Testis (tissue), 3 donors: ENCODE results near the gene PLCL2. TPM values are rescaled to one million over a fixed set of nuclear protein-coding genes. Genes with fewer than 3 reads are reported as not detected.

Experiments used
- DNase-seq: peaks from one replicate; pipeline ENCODE4 v3.0.0-alpha.2; 2019
- H3K27ac ChIP-seq, 2 donors: fragments of 200-600 bp; sonication (generic); one replicate each; pipeline ENCODE4 v1.5.1; 2019
- H3K27me3 ChIP-seq: fragments of 200-600 bp; sonication (generic); one replicate; pipeline ENCODE4 v1.5.1; 2019
- H3K36me3 ChIP-seq: fragments of 200-600 bp; sonication (generic); one replicate; pipeline ENCODE4 v1.5.1; 2017; ENCODE audit warnings: low read depth; ENCODE audit errors: missing control alignments
- H3K4me1 ChIP-seq: fragments of 200-600 bp; sonication (generic); one replicate; pipeline ENCODE4 v1.5.1; 2019
- H3K4me3 ChIP-seq, 2 donors: fragments of 200-600 bp; sonication (generic); one replicate each; pipeline ENCODE4 v1.5.1; 2017 to 2019
- H3K9me3 ChIP-seq: fragments of 200-600 bp; sonication (generic); one replicate; pipeline ENCODE4 v1.5.1; 2017
- CTCF ChIP-seq, 3 experiments: fragments of 450-650 bp in 2 of 3; fragments of 200-600 bp in 1 of 3; sonication (generic) in 1 of 3; IDR thresholded peaks; one replicate each; pipeline ENCODE4 v1.5.1; 2016 to 2019; ENCODE audit warnings: antibody characterized with exemption in 3 of 3, mild to moderate bottlenecking in 2 of 3, moderate library complexity in 1 of 3
- POLR2A ChIP-seq: fragments of 450-650 bp; IDR thresholded peaks from one replicate; pipeline ENCODE4 v1.6.1; 2017; ENCODE audit warnings: antibody characterized with exemption, mild to moderate bottlenecking, moderate library complexity
- WGBS, 2 donors: methylation state at CpG; one replicate each; pipeline ENCODE4 v1.1.5; 2018; 5-methylcytosine and 5-hydroxymethylcytosine counted together
- intact Hi-C: fragments of 100-400 bp; cut with DNase I; formaldehyde crosslinking; loops from one replicate; pipeline ENCODE4 v1.15.1; 2023; ENCODE audit warnings: low total_unique reads
- polyA plus RNA-seq: library from polyadenylated mRNA; stranded (reverse); fragments of 350-450 nt; fragmentation: Illumina TruSeq; extraction: RNeasy Lipid Tissue Mini Kit (QIAGEN cat#74804); gene quantifications from one replicate; pipeline ENCODE4 v1.2.3, GENCODE V29; 2014; ENCODE audit warnings: low read depth, low replicate concordance; ENCODE audit not compliant: insufficient read depth
- total RNA-seq, 2 donors: library from RNA; depleted of rRNA; stranded (reverse); fragments of >200 nt; gene quantifications; one replicate each; pipeline ENCODE4 v1.2.3, GENCODE V29; 2016

Gene PLCL2
- total and polyA plus RNA-seq, 3 donors from 2014 or later = 10.7 to 23.0 (median 15.0) TPM

DNA sequence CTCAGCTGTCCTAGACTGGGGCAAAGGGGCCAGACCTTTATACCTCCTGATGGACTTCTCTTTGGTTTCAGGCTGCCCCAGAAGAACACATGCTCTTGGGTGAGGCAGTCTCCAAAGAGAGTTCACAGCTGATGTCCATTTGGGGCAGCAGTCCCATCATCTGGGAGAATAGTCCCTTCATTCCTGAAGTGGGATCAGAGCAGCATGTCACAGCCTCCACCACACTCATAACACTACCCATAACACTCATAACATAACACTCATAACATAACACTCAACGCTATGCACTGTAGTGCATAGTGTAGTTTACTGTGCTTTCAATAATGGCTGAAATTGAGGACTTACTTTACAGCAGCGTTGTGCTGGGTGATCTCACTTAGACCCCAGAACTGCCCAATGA, 36.7 kb upstream of the PLCL2 start:
- no peak overlapping the region for H3K4me3 ChIP-seq
- H3K9me3 ChIP-seq = no peaks in the 10 kb centered on the region
- WGBS, 2 donors = 97 to 98% methylated on average over 2 of the region's 2 CpGs
- TF ChIP-seq POLR2A (no peak), CTCF (IDR thresholded peaks at IDR 0.05) (no peak)
- DNase-seq = no peak
- no peaks in the 10 kb centered on the region for H3K36me3 ChIP-seq
- H3K27ac ChIP-seq = no peak overlapping the region
- H3K27me3 ChIP-seq = no peaks in the 10 kb centered on the region
- no peaks in the 10 kb centered on the region for H3K4me1 ChIP-seq
- intact Hi-C loops = no loop called here

GRCh38 chr3:16849229-16849628, 35.5 kb upstream of the PLCL2 start:
- H3K9me3 ChIP-seq = no peaks in the 10 kb centered on the region
- peak overlapping the region in 1 of 2 donors; percentile 18 for H3K4me3 ChIP-seq
- 23 to 26% methylated on average over 8 of the region's 8 CpGs for WGBS, 2 donors
- H3K27ac ChIP-seq = peak overlapping the region in 1 of 2 donors; percentile 17
- DNase-seq = peak; percentile 70
- H3K4me1 ChIP-seq = no peaks in the 10 kb centered on the region
- H3K27me3 ChIP-seq = no peaks in the 10 kb centered on the region
- intact Hi-C loops = no loop called here
- H3K36me3 ChIP-seq = no peaks in the 10 kb centered on the region
- TF ChIP-seq POLR2A = no peak
- no peak for TF ChIP-seq CTCF (IDR thresholded peaks at IDR 0.05)

DNA sequence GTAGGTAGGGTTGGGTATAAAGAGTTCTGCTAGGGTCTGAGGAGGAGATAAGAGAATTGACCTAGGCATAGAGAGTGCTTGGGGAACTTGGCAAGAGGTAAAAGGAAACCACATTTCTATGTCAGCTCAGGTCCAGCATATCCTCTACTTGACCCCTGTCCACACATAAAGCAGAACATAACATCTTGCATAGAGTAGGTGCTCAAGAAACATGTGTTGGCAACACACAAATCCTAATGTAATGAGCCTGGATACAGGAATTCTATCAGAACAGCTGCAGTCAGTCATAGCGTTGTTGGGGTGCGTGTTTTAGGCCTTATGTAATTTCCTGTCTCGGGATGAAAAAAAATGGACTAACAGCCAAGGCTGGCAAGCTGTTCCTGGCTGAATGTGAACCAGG, 35.0 kb upstream of the PLCL2 start:
- Histone ChIP-seq H3K4me3 (no peak overlapping the region), H3K27me3 (no peaks in the 10 kb centered on the region), H3K4me1 (no peaks in the 10 kb centered on the region), H3K36me3 (no peaks in the 10 kb centered on the region), H3K27ac (peak overlapping the region in 1 of 2 donors; percentile 17), H3K9me3 (no peaks in the 10 kb centered on the region)
- DNase-seq = no peak
- no peak for TF ChIP-seq CTCF (IDR thresholded peaks at IDR 0.05)
- no peak for TF ChIP-seq POLR2A
- 42 to 46% methylated on average over 3 of the region's 3 CpGs for WGBS, 2 donors
- intact Hi-C loops = no loop called here

GRCh38 chr3:16855497-16855896, 29.3 kb upstream of the PLCL2 start:
- Histone ChIP-seq H3K4me3 (no peak overlapping the region), H3K36me3 (no peaks in the 10 kb centered on the region), H3K9me3 (no peaks in the 10 kb centered on the region), H3K27ac (no peak overlapping the region), H3K27me3 (no peaks in the 10 kb centered on the region), H3K4me1 (no peaks in the 10 kb centered on the region)
- 86 to 96% methylated on average over 1 of the region's 1 CpG for WGBS, 2 donors
- no peak for DNase-seq
- TF ChIP-seq CTCF (IDR thresholded peaks at IDR 0.05) (no peak), POLR2A (no peak)
- intact Hi-C loops = no loop called here

- H3K4me1 ChIP-seq = no peaks in the 10 kb centered on the region
- TF ChIP-seq POLR2A = no peak
- TF ChIP-seq CTCF (IDR thresholded peaks at IDR 0.05) = no peak
- intact Hi-C loops = no loop called here
- no peaks in the 10 kb centered on the region for H3K36me3 ChIP-seq
- no peak for DNase-seq
- H3K27ac ChIP-seq = no peak overlapping the region
- 88 to 95% methylated on average over 3 of the region's 3 CpGs for WGBS, 2 donors
- no peaks in the 10 kb centered on the region for H3K9me3 ChIP-seq
- H3K4me3 ChIP-seq = no peak overlapping the region
- no peaks in the 10 kb centered on the region for H3K27me3 ChIP-seq
Observed at GRCh38 chr3:16860234-16860633, 24.5 kb upstream of the PLCL2 start.
